ENCODE results near the gene RSAD1.
A peak's percentile ranks its signal among the peaks of the same experiment; 100 is the strongest.
"Not testable (repeated sequence)": the region's sequence is repeated elsewhere in the genome, so short reads cannot be mapped to it uniquely, and the experiment has no call there.

Gene RSAD1

GRCh38 chr17:50473901-50474300 is 4.8 kb upstream of the RSAD1 start:
- DNase-seq, result no peak

- no peak for DNase-seq
Observed at GRCh38 chr17:50474523-50474922, 4.1 kb upstream of the RSAD1 start.

- no peak for DNase-seq
Observed at GRCh38 chr17:50475362-50475761, 3.3 kb upstream of the RSAD1 start.

GRCh38 chr17:50475775-50476544 is 2.7 kb upstream of the RSAD1 start:
- not testable (repeated sequence) for DNase-seq

- DNase-seq, result no peak
Observed at GRCh38 chr17:50476545-50477315, 1.9 kb upstream of the RSAD1 start.

GRCh38 chr17:50477976-50478375 is 684 bp upstream of the RSAD1 start:
- peak in 1 of 3 experiments; percentile 33 for DNase-seq

GRCh38 chr17:50479522-50480141 is 972 bp downstream of the RSAD1 start:
- peak; percentile 62 to 82 (median 72) for DNase-seq

GRCh38 chr17:50480142-50480764 is 1.6 kb downstream of the RSAD1 start:
- DNase-seq, result no peak

GRCh38 chr17:50480854-50481490 is 2.3 kb downstream of the RSAD1 start:
- no peak for DNase-seq

- DNase-seq, result no peak
Observed at GRCh38 chr17:50481648-50482047, 3.0 kb downstream of the RSAD1 start.

GRCh38 chr17:50482110-50482509 is 3.5 kb downstream of the RSAD1 start:
- DNase-seq, result no peak

GRCh38 chr17:50482516-50482915 is 3.9 kb downstream of the RSAD1 start:
- peak; percentile 47 to 86 (median 57) for DNase-seq

GRCh38 chr17:50483266-50483665 is 4.6 kb downstream of the RSAD1 start:
- DNase-seq, result no peak

- no peak for DNase-seq
Observed at GRCh38 chr17:50484386-50485155, 5.9 kb downstream of the RSAD1 start.

- no peak for DNase-seq
Observed at GRCh38 chr17:50487213-50488096, 8.8 kb downstream of the RSAD1 start.

- DNase-seq, result no peak
Observed at GRCh38 chr17:50488880-50489279, 10.2 kb downstream of the RSAD1 start.

GRCh38 chr17:50491505-50491904 is 12.8 kb downstream of the RSAD1 start:
- no peak for DNase-seq

GRCh38 chr17:50492214-50492613 is 13.6 kb downstream of the RSAD1 start:
- DNase-seq, result no peak

- DNase-seq, result no peak
Observed at GRCh38 chr17:50493744-50494143, 15.1 kb downstream of the RSAD1 start.

- no peak for DNase-seq
Observed at GRCh38 chr17:50495217-50495823, 16.7 kb downstream of the RSAD1 start.
